ENCODE data around the gene KCNC3. TPM values are rescaled to one million over a fixed set of nuclear protein-coding genes. Genes with fewer than 3 reads are reported as not detected.

Gene KCNC3
- total RNA-seq, 1 donor from 2014 or later, result not detected

DNA sequence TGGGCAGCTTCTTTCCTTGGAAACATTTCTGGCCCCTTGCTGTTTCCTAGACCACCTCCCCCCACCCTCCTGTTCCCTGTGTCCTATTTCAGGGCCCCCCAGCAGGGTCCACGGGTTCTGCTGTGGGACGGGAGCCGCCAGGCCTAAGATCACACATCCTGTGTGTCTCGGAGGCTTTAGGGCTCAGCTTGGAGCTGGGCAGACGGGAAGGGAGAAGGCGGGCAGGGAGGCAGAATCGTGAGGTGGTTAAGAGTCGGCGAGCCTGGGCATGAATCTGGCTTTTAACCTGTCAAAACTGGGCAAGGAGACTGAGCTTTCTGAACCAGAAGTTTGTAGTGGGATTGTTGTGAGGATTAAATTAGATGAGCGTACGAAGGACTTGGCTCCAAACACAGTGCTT lies 4.8 kb downstream of the KCNC3 start:
- H3K79me2 ChIP-seq (ENCODE audit: insufficient read depth, low read length), result no peaks in the 10 kb centered on the region
- no peak overlapping the region for H2AFZ ChIP-seq (ENCODE audit: low read depth, low read length)
- no peak overlapping the region for H3K4me3 ChIP-seq (ENCODE audit: insufficient read depth, low read depth, low read length)
- H3K4me1 ChIP-seq (ENCODE audit: insufficient read depth, low read length), result no peaks in the 10 kb centered on the region
- H3K36me3 ChIP-seq (ENCODE audit: insufficient read depth, low read length), result no peaks in the 10 kb centered on the region
- DNase-seq (ENCODE audit: low read depth) (no peak), FAIRE-seq (no peak)
- Mint-ChIP-seq H3K9me3 (ENCODE audit: unreplicated experiment) (peaks cover 29% of the 10 kb centered on the region), H3K4me3 (ENCODE audit: unreplicated experiment) (no peak overlapping the region), H3K4me1 (ENCODE audit: low read depth, unreplicated experiment) (no peaks in the 10 kb centered on the region), H3K27ac (ENCODE audit: unreplicated experiment) (no peak overlapping the region), H3K27me3 (ENCODE audit: low read depth, unreplicated experiment) (peaks cover 1% of the 10 kb centered on the region), H3K36me3 (ENCODE audit: low read depth, unreplicated experiment) (no peaks in the 10 kb centered on the region)
- peaks cover 2% of the 10 kb centered on the region for H3K9me3 ChIP-seq (ENCODE audit: insufficient read depth, low read depth, low read length)
- H4K20me1 ChIP-seq (ENCODE audit: insufficient read depth, low read length), result no peaks in the 10 kb centered on the region
- H3K27ac ChIP-seq (ENCODE audit: low read depth, low read length), result no peak overlapping the region
- H3K27me3 ChIP-seq (ENCODE audit: insufficient read depth, low read length), result peaks cover 18% of the 10 kb centered on the region
- no peak overlapping the region for H3K9ac ChIP-seq (ENCODE audit: low read length)
- H3K4me2 ChIP-seq (ENCODE audit: low read length), result no peak overlapping the region
- no peak for TF ChIP-seq EZH2 (IDR thresholded peaks at IDR 0.05; ENCODE audit: insufficient read depth, low read length)
- TF ChIP-seq, protein P1, sequence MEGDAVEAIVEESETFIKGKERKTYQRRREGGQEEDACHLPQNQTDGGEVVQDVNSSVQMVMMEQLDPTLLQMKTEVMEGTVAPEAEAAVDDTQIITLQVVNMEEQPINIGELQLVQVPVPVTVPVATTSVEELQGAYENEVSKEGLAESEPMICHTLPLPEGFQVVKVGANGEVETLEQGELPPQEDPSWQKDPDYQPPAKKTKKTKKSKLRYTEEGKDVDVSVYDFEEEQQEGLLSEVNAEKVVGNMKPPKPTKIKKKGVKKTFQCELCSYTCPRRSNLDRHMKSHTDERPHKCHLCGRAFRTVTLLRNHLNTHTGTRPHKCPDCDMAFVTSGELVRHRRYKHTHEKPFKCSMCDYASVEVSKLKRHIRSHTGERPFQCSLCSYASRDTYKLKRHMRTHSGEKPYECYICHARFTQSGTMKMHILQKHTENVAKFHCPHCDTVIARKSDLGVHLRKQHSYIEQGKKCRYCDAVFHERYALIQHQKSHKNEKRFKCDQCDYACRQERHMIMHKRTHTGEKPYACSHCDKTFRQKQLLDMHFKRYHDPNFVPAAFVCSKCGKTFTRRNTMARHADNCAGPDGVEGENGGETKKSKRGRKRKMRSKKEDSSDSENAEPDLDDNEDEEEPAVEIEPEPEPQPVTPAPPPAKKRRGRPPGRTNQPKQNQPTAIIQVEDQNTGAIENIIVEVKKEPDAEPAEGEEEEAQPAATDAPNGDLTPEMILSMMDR (IDR thresholded peaks at IDR 0.05; ENCODE audit: insufficient read depth, low read depth, low read length), result no peak

DNA sequence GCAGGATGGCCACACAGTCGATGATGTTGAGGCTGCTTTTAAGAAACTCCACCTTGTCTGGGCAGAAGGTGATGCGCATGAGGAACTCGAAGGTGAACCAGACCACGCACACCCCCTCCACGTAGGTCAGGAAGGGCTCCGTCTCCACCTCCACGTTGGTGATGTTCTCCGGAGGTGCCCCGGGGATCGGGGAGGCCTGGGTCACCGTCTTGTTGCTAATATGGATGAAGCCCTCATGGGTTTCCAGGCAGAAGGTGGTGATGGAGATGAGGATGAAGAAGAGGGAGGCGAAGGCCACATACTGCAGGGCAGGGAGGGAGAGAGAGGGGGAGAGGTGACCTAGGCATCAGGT lies 5.4 kb downstream of the KCNC3 start:
- peaks cover 28% of the 10 kb centered on the region for H3K9me3 Mint-ChIP-seq (ENCODE audit: unreplicated experiment)
- H3K4me1 Mint-ChIP-seq (ENCODE audit: low read depth, unreplicated experiment), result no peaks in the 10 kb centered on the region
- Histone ChIP-seq H3K4me3 (ENCODE audit: insufficient read depth, low read depth, low read length) (no peak overlapping the region), H3K9me3 (ENCODE audit: insufficient read depth, low read depth, low read length) (peaks cover 2% of the 10 kb centered on the region), H3K27ac (ENCODE audit: low read depth, low read length) (no peak overlapping the region), H3K79me2 (ENCODE audit: insufficient read depth, low read length) (no peaks in the 10 kb centered on the region), H3K27me3 (ENCODE audit: insufficient read depth, low read length) (peaks cover 18% of the 10 kb centered on the region), H4K20me1 (ENCODE audit: insufficient read depth, low read length) (no peaks in the 10 kb centered on the region), H3K4me2 (ENCODE audit: low read length) (no peak overlapping the region), H3K9ac (ENCODE audit: low read length) (no peak overlapping the region), H3K4me1 (ENCODE audit: insufficient read depth, low read length) (no peaks in the 10 kb centered on the region), H2AFZ (ENCODE audit: low read depth, low read length) (no peak overlapping the region), H3K36me3 (ENCODE audit: insufficient read depth, low read length) (no peaks in the 10 kb centered on the region)
- H3K27me3 Mint-ChIP-seq (ENCODE audit: low read depth, unreplicated experiment), result peaks cover 2% of the 10 kb centered on the region
- no peak overlapping the region for H3K4me3 Mint-ChIP-seq (ENCODE audit: unreplicated experiment)
- TF ChIP-seq EZH2 (IDR thresholded peaks at IDR 0.05; ENCODE audit: insufficient read depth, low read length), result no peak
- TF ChIP-seq, protein P1 (IDR thresholded peaks at IDR 0.05; ENCODE audit: insufficient read depth, low read depth, low read length), result no peak
- H3K36me3 Mint-ChIP-seq (ENCODE audit: low read depth, unreplicated experiment), result no peaks in the 10 kb centered on the region
- DNase-seq (ENCODE audit: low read depth), result no peak
- no peak overlapping the region for H3K27ac Mint-ChIP-seq (ENCODE audit: unreplicated experiment)
- no peak for FAIRE-seq

DNA sequence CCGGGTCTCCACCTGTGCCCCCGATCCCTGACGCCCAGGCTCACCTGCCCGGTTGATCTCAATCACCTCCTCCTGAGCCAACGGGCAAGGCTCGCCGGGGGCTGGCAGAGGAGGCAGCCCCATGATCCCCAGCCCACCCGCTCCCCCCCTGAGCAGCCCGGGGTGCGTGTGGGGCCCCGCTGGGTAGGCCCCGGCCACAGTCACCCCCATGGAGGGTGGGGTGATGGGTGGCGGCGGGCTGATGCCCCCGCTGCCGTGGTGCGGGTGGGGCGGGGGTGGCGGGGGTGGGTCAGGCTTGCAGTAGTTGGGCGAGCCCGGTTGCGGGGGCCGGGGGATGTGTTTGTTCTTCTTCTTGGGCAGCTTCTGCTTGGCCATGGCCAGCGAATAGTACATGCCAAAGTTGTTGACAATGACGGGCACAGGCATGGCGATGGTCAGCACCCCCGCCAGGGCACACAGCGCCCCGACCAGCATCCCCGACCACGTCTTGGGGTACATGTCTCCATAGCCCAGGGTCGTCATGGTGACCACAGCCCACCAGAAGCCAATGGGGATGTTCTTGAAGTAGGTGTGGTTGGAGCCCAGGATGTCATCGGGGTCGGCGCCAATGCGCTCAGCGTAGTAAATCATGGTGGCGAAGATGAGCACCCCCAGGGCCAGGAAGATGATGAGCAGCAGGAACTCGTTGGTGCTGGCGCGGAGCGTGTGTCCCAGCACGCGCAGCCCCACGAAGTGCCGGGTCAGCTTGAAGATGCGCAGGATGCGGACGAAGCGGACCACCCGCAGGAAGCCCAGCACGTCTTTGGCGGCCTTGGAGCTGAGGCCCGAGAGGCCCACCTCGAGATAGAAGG lies 6.0 kb downstream of the KCNC3 start:
- Mint-ChIP-seq H3K27ac (ENCODE audit: unreplicated experiment) (no peak overlapping the region), H3K36me3 (ENCODE audit: low read depth, unreplicated experiment) (no peaks in the 10 kb centered on the region), H3K9me3 (ENCODE audit: unreplicated experiment) (peaks cover 28% of the 10 kb centered on the region), H3K4me1 (ENCODE audit: low read depth, unreplicated experiment) (no peaks in the 10 kb centered on the region), H3K4me3 (ENCODE audit: unreplicated experiment) (no peak overlapping the region), H3K27me3 (ENCODE audit: low read depth, unreplicated experiment) (peaks cover 2% of the 10 kb centered on the region)
- Histone ChIP-seq H3K79me2 (ENCODE audit: insufficient read depth, low read length) (no peaks in the 10 kb centered on the region), H3K27me3 (ENCODE audit: insufficient read depth, low read length) (peaks cover 18% of the 10 kb centered on the region), H3K9me3 (ENCODE audit: insufficient read depth, low read depth, low read length) (no peaks in the 10 kb centered on the region), H3K4me1 (ENCODE audit: insufficient read depth, low read length) (no peaks in the 10 kb centered on the region), H3K9ac (ENCODE audit: low read length) (no peak overlapping the region), H2AFZ (ENCODE audit: low read depth, low read length) (no peak overlapping the region), H3K36me3 (ENCODE audit: insufficient read depth, low read length) (no peaks in the 10 kb centered on the region), H3K4me2 (ENCODE audit: low read length) (no peak overlapping the region), H3K27ac (ENCODE audit: low read depth, low read length) (no peak overlapping the region), H4K20me1 (ENCODE audit: insufficient read depth, low read length) (no peaks in the 10 kb centered on the region), H3K4me3 (ENCODE audit: insufficient read depth, low read depth, low read length) (no peak overlapping the region)
- DNase-seq (ENCODE audit: low read depth), result no peak
- FAIRE-seq, result no peak
- TF ChIP-seq, protein P1 (IDR thresholded peaks at IDR 0.05; ENCODE audit: insufficient read depth, low read depth, low read length), result no peak
- no peak for TF ChIP-seq EZH2 (IDR thresholded peaks at IDR 0.05; ENCODE audit: insufficient read depth, low read length)
